CD4-positive, alpha-beta T cell (primary cell): ENCODE measurements around the gene PKLR. TPM values are rescaled to one million over a fixed set of nuclear protein-coding genes. Genes with fewer than 3 reads are reported as not detected.

Experiments
- ATAC-seq: fragments of 200-7000 bp; cut with Tn5 transposase; one replicate; pipeline ENCODE4 v1.10.0; 2022; ENCODE audit warnings: mild to moderate bottlenecking; ENCODE audit not compliant: poor library complexity
- CTCF ChIA-PET: fragments of 350-600 bp; sonication (Branson Sonifier 250); formaldehyde crosslinking; loops from one replicate; lab custom pipeline; 2021; ENCODE audit warnings: antibody characterized with exemption, inconsistent platforms; lab: Charles Lee
- POLR2A ChIA-PET: fragments of 350-600 bp; sonication (Branson Sonifier 250); formaldehyde crosslinking; loops from one replicate; lab custom pipeline; 2021; ENCODE audit warnings: antibody characterized with exemption, inconsistent platforms; lab: Charles Lee
- DNase-seq, 14 experiments: peaks; one replicate each; pipeline ENCODE4 v3.0.0-alpha.2; 2013 to 2020; ENCODE audit warnings: mixed read lengths in 2 of 14
- H3K27ac ChIP-seq, 2 donors: one replicate each; pipeline versions ENCODE4 v1.5.1 to v1.7.0; 2013; ENCODE audit warnings: low read length in 2 of 2, low read depth in 1 of 2, mild to moderate bottlenecking in 1 of 2
- H3K27me3 ChIP-seq, 2 experiments: 1 replicate in 1 of 2; 2 replicates in 1 of 2; pipeline versions ENCODE4 v1.6.1 to v1.7.0; 2013; ENCODE audit warnings: low read length in 2 of 2, control low read depth in 1 of 2, mild to moderate bottlenecking in 1 of 2, moderate library complexity in 1 of 2; ENCODE audit not compliant: insufficient read depth in 2 of 2, control insufficient read depth in 1 of 2
- H3K36me3 ChIP-seq: one replicate; pipeline ENCODE4 v1.6.1; 2013; ENCODE audit warnings: low read length, control low read depth; ENCODE audit not compliant: insufficient read depth
- H3K4me1 ChIP-seq: one replicate; pipeline ENCODE4 v1.6.1; 2013; ENCODE audit warnings: low read length, control low read depth; ENCODE audit not compliant: insufficient read depth
- H3K4me3 ChIP-seq: one replicate; pipeline ENCODE4 v1.5.1; 2013; ENCODE audit warnings: mild to moderate bottlenecking, low read length, moderate library complexity
- H3K9me3 ChIP-seq, 2 experiments: 1 replicate in 1 of 2; 2 replicates in 1 of 2; pipeline versions ENCODE4 v1.6.1 to v1.7.0; 2013; ENCODE audit warnings: low read length in 2 of 2, mild to moderate bottlenecking in 2 of 2, control low read depth in 1 of 2, moderate library complexity in 1 of 2; ENCODE audit not compliant: control insufficient read depth in 1 of 2, insufficient read depth in 1 of 2
- H3K27ac Mint-ChIP-seq: one replicate; pipeline ENCODE4 v1.8.0; 2020; ENCODE audit warnings: mixed read lengths
- H3K27me3 Mint-ChIP-seq: one replicate; pipeline ENCODE4 v1.8.0; 2021; ENCODE audit warnings: mixed read lengths
- H3K36me3 Mint-ChIP-seq: one replicate; pipeline ENCODE4 v1.8.0; 2021; ENCODE audit warnings: low read depth, mixed read lengths
- H3K4me1 Mint-ChIP-seq: one replicate; pipeline ENCODE4 v1.8.0; 2021; ENCODE audit warnings: low read depth, mixed read lengths
- H3K4me3 Mint-ChIP-seq: one replicate; pipeline ENCODE4 v1.8.0; 2020; ENCODE audit warnings: mild to moderate bottlenecking, mixed read lengths
- H3K9me3 Mint-ChIP-seq: one replicate; pipeline ENCODE4 v1.8.0; 2020; ENCODE audit warnings: mixed read lengths
- intact Hi-C, 2 experiments: fragments of 100-400 bp; cut with DNase I in 1 of 2; cut with micrococcal nuclease in 1 of 2; formaldehyde crosslinking; loops; one replicate each; pipeline versions ENCODE4 v1.15.1 to v1.9.0; 2023 to 2025; cut with DNase I, micrococcal nuclease
- total RNA-seq, 174 experiments: library from RNA in 2 of 174; stranded (reverse) in 2 of 174; gene quantifications; one replicate each; pipeline ENCODE4 v1.2.3 and lab custom pipeline; 2021 to 2026
- TF ChIP-seq, protein P1 (sequence below): fragments of 200-600 bp; IDR thresholded peaks from one replicate; pipeline ENCODE4 v1.8.0; 2022; ENCODE audit warnings: antibody characterized with exemption, mild to moderate bottlenecking

Gene PKLR
- total RNA-seq, 2 experiments from 2014 or later, result not detected

- CTCF ChIA-PET, result interaction anchor here (1.4 to 6.4 kb wide), 2 partner anchors 70 to 113 kb away, joined by 4 to 114 read pairs; no protein-coding TSS in a partner anchor
- no peaks in the 10 kb centered on the region for H3K9me3 Mint-ChIP-seq
- intact Hi-C loops, result loop anchor here (1.0 to 5.0 kb wide), 3 partner anchors 11 to 272 kb away; no protein-coding TSS in a partner anchor
- no peaks in the 10 kb centered on the region for H3K27me3 ChIP-seq
- DNase-seq (no peak), ATAC-seq (no peak)
- H3K27ac Mint-ChIP-seq, result peak overlapping the region; percentile 33
- H3K9me3 ChIP-seq, result no peaks in the 10 kb centered on the region
- peaks cover 34% of the 10 kb centered on the region for H3K4me1 Mint-ChIP-seq
- no peak overlapping the region for H3K27ac ChIP-seq
- peaks cover 44% of the 10 kb centered on the region for H3K4me1 ChIP-seq
- POLR2A ChIA-PET, result interaction anchor here (0.9 to 7.1 kb wide), 4 partner anchors 47 to 113 kb away, joined by 3 to 51 read pairs (median 4); partner anchors contain the start of genes CLK2 and SCAMP3
- H3K4me3 Mint-ChIP-seq, result peak overlapping the region; percentile 86
- peaks cover 7% of the 10 kb centered on the region for H3K36me3 Mint-ChIP-seq
- H3K4me3 ChIP-seq, result peak overlapping the region; percentile 54
- peaks cover 11% of the 10 kb centered on the region for H3K36me3 ChIP-seq
- no peaks in the 10 kb centered on the region for H3K27me3 Mint-ChIP-seq
- TF ChIP-seq, protein P1, sequence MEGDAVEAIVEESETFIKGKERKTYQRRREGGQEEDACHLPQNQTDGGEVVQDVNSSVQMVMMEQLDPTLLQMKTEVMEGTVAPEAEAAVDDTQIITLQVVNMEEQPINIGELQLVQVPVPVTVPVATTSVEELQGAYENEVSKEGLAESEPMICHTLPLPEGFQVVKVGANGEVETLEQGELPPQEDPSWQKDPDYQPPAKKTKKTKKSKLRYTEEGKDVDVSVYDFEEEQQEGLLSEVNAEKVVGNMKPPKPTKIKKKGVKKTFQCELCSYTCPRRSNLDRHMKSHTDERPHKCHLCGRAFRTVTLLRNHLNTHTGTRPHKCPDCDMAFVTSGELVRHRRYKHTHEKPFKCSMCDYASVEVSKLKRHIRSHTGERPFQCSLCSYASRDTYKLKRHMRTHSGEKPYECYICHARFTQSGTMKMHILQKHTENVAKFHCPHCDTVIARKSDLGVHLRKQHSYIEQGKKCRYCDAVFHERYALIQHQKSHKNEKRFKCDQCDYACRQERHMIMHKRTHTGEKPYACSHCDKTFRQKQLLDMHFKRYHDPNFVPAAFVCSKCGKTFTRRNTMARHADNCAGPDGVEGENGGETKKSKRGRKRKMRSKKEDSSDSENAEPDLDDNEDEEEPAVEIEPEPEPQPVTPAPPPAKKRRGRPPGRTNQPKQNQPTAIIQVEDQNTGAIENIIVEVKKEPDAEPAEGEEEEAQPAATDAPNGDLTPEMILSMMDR, result no peak
These were observed 19.0 kb upstream of the PKLR start for GRCh38 chr1:155320252-155320651.

DNA sequence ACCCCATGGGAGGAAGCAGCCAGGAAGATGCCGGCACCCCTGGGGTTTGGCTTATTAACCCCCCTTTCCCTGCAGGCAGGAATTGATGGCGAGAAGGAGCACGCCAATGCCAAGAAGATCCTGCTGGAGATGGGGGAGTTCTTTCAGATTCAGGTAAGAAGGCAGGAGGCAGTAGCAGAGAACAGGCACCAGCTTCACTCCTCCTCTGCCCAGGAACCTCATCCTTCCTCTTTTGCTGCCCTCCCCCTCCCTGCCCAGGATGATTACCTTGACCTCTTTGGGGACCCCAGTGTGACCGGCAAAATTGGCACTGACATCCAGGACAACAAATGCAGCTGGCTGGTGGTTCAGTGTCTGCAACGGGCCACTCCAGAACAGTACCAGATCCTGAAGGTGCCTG, 18.3 kb upstream of the PKLR start:
- peak overlapping the region; percentile 62 for H3K4me3 Mint-ChIP-seq
- POLR2A ChIA-PET, result interaction anchor here (1.1 to 7.1 kb wide), 2 partner anchors 58 to 68 kb away, joined by 4 to 51 read pairs; partner anchors contain the start of gene SCAMP3
- Histone ChIP-seq H3K27ac (no peak overlapping the region), H3K4me3 (no peak overlapping the region), H3K9me3 (no peaks in the 10 kb centered on the region), H3K27me3 (no peaks in the 10 kb centered on the region), H3K36me3 (peaks cover 17% of the 10 kb centered on the region), H3K4me1 (peaks cover 37% of the 10 kb centered on the region)
- no peaks in the 10 kb centered on the region for H3K9me3 Mint-ChIP-seq
- DNase-seq (no peak), ATAC-seq (no peak)
- H3K4me1 Mint-ChIP-seq, result peaks cover 34% of the 10 kb centered on the region
- H3K27ac Mint-ChIP-seq, result no peak overlapping the region
- intact Hi-C loops, result no loop called here
- TF ChIP-seq, protein P1, result no peak
- peaks cover 7% of the 10 kb centered on the region for H3K36me3 Mint-ChIP-seq
- H3K27me3 Mint-ChIP-seq, result no peaks in the 10 kb centered on the region
- CTCF ChIA-PET, result interaction anchor here (1.8 to 6.4 kb wide), 2 partner anchors 69 kb away, joined by 6 to 114 read pairs; no protein-coding TSS in a partner anchor

DNA sequence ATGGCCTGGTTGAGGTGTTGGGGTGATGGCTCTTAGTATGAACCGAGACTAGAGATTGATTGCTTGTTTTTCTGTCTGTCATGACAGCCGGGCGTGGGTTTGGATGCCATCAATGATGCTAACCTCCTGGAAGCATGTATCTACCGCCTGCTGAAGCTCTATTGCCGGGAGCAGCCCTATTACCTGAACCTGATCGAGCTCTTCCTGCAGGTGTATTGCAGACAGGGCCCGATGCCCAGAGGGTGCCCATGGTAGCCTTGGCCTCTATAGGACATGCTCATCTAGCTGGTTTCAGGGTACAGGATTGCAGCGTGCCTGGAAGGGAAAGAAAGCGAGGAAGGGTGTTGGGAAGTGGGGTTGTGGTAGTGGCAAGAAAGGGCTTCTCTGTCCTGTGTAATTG, 16.8 kb upstream of the PKLR start:
- H3K27me3 ChIP-seq, result no peaks in the 10 kb centered on the region
- Mint-ChIP-seq H3K4me1 (peaks cover 34% of the 10 kb centered on the region), H3K27me3 (no peaks in the 10 kb centered on the region), H3K36me3 (peaks cover 13% of the 10 kb centered on the region), H3K27ac (peak overlapping the region; percentile 20), H3K4me3 (no peak overlapping the region), H3K9me3 (no peaks in the 10 kb centered on the region)
- TF ChIP-seq, protein P1, result no peak
- H3K9me3 ChIP-seq, result no peaks in the 10 kb centered on the region
- no peak for DNase-seq
- H3K36me3 ChIP-seq, result peaks cover 23% of the 10 kb centered on the region
- ATAC-seq, result no peak
- intact Hi-C loops, result no loop called here
- no peak overlapping the region for H3K27ac ChIP-seq
- H3K4me1 ChIP-seq, result peaks cover 30% of the 10 kb centered on the region
- POLR2A ChIA-PET, result interaction anchor here (7.1 kb wide), 1 partner anchor 66 kb away, joined by 51 read pairs; no protein-coding TSS in a partner anchor
- H3K4me3 ChIP-seq, result no peak overlapping the region
- CTCF ChIA-PET, result interaction anchor here (1.8 kb wide), 1 partner anchor 67 kb away, joined by 6 read pairs; no protein-coding TSS in a partner anchor
